Body of pancreas (tissue), 4 donors: ENCODE data around the gene SLC23A2. TPM values are rescaled to one million over a fixed set of nuclear protein-coding genes. Genes with fewer than 3 reads are reported as not detected.

Source experiments
- ATAC-seq: fragments of 150-250 bp; one replicate; pipeline ENCODE4 v1.9.1; 2016
- DNase-seq, 4 donors: peaks; one replicate each; pipeline ENCODE4 v3.0.0-alpha.2; 2019
- H3K27ac ChIP-seq, 4 donors: fragments of 200-600 bp; sonication (generic); 1 replicate in 3 of 4; 2 replicates in 1 of 4; pipeline versions ENCODE4 v1.5.1 to v1.6.1; 2016 to 2019; ENCODE audit warnings: mild to moderate bottlenecking in 1 of 4, mixed read lengths in 1 of 4, moderate library complexity in 1 of 4
- H3K27me3 ChIP-seq, 2 donors: fragments of 200-600 bp; sonication (generic); one replicate each; pipeline ENCODE4 v1.6.0; 2016; ENCODE audit warnings: mild to moderate bottlenecking in 1 of 2
- H3K36me3 ChIP-seq, 2 donors: fragments of 200-600 bp; sonication (generic); replicated peaks in 1 of 2; 2 replicates each; pipeline ENCODE4 v1.5.1; 2016; ENCODE audit warnings: low read depth in 2 of 2; ENCODE audit not compliant: insufficient read depth in 1 of 2
- H3K4me1 ChIP-seq: fragments of 200-600 bp; sonication (generic); one replicate; pipeline ENCODE4 v1.6.0; 2016
- H3K4me3 ChIP-seq, 2 donors: fragments of 200-600 bp; sonication (generic); 1 replicate in 1 of 2; 2 replicates in 1 of 2; pipeline ENCODE4 v1.5.1; 2016 to 2019
- H3K9me3 ChIP-seq, 3 donors: fragments of 200-600 bp; sonication (generic); 1 replicate in 2 of 3; 2 replicates in 1 of 3; pipeline ENCODE4 v1.5.1; 2016
- CTCF ChIP-seq, 7 experiments: fragments of 450-650 bp in 4 of 7; fragments of 200-600 bp in 3 of 7; sonication (generic) in 3 of 7; IDR thresholded peaks; one replicate each; pipeline ENCODE4 v1.5.1; 2016 to 2019; ENCODE audit warnings: antibody characterized with exemption in 7 of 7
- POLR2A ChIP-seq, 3 donors: fragments of 450-650 bp; IDR thresholded peaks; one replicate each; pipeline ENCODE4 v1.6.1; 2016; ENCODE audit warnings: antibody characterized with exemption in 3 of 3, mild to moderate bottlenecking in 2 of 3
- WGBS, 2 donors: methylation state at CpG; one replicate each; pipeline ENCODE4 v1.1.5; 2017; 5-methylcytosine and 5-hydroxymethylcytosine counted together
- intact Hi-C: fragments of 100-400 bp; cut with DNase I; formaldehyde crosslinking; loops from one replicate; pipeline ENCODE4 v1.15.1; 2023
- total RNA-seq, 2 donors: library from RNA; depleted of rRNA; stranded (reverse); fragments of >200 nt; gene quantifications; one replicate each; pipeline ENCODE4 v1.1.0, GENCODE V29; 2016

The SLC23A2 gene
- total RNA-seq, 2 donors from 2014 or later, result 12.2 TPM

GRCh38 chr20:4957939-4958362 lies 43.4 kb downstream of the SLC23A2 start:
- no peak for DNase-seq
- H3K4me1 ChIP-seq, result no peaks in the 10 kb centered on the region
- no peak for TF ChIP-seq CTCF (IDR thresholded peaks at IDR 0.05)
- no peak for TF ChIP-seq POLR2A (IDR thresholded peaks at IDR 0.05)
- no peak overlapping the region for H3K27ac ChIP-seq
- H3K36me3 ChIP-seq, result no peaks in the 10 kb centered on the region
- WGBS, 2 donors, result 90% methylated on average over 1 to 2 of the region's 2 CpGs
- no peak for ATAC-seq
- H3K4me3 ChIP-seq, result no peak overlapping the region
- H3K9me3 ChIP-seq, result no peaks in the 10 kb centered on the region
- intact Hi-C loops, result no loop called here
- H3K27me3 ChIP-seq, result no peaks in the 10 kb centered on the region

- intact Hi-C loops, result no loop called here
Measured at GRCh38 chr20:4957187-4957586, 44.1 kb downstream of the SLC23A2 start.

GRCh38 chr20:4956200-4956810 lies 45.0 kb downstream of the SLC23A2 start:
- ATAC-seq, result no peak

More at GRCh38 chr20:4957187-4957586, 44.1 kb downstream of the SLC23A2 start:
- Histone ChIP-seq H3K9me3 (no peaks in the 10 kb centered on the region), H3K36me3 (no peaks in the 10 kb centered on the region), H3K27ac (no peak overlapping the region), H3K4me1 (no peaks in the 10 kb centered on the region), H3K4me3 (no peak overlapping the region), H3K27me3 (no peaks in the 10 kb centered on the region)
- DNase-seq, result no peak
- TF ChIP-seq CTCF (IDR thresholded peaks at IDR 0.05) (no peak), POLR2A (IDR thresholded peaks at IDR 0.05) (no peak)
- WGBS, 2 donors, result 77 to 80% methylated on average over 2 of the region's 2 CpGs
- no peak for ATAC-seq

GRCh38 chr20:4953881-4954280 lies 47.4 kb downstream of the SLC23A2 start:
- peaks cover 4% of the 10 kb centered on the region for H3K4me1 ChIP-seq
- no peak for TF ChIP-seq CTCF (IDR thresholded peaks at IDR 0.05)
- no peak for TF ChIP-seq POLR2A (IDR thresholded peaks at IDR 0.05)
- no peak overlapping the region for H3K27ac ChIP-seq
- DNase-seq (no peak), ATAC-seq (no peak)
- H3K4me3 ChIP-seq, result no peak overlapping the region
- H3K36me3 ChIP-seq, result no peaks in the 10 kb centered on the region
- no peaks in the 10 kb centered on the region for H3K27me3 ChIP-seq
- intact Hi-C loops, result no loop called here
- no peaks in the 10 kb centered on the region for H3K9me3 ChIP-seq

More at GRCh38 chr20:4956200-4956810, 45.0 kb downstream of the SLC23A2 start:
- H3K27me3 ChIP-seq, result no peaks in the 10 kb centered on the region
- no peaks in the 10 kb centered on the region for H3K36me3 ChIP-seq
- no peak for DNase-seq
- WGBS, 2 donors, result 54 to 62% methylated on average over 3 of the region's 3 CpGs
- intact Hi-C loops, result no loop called here
- no peaks in the 10 kb centered on the region for H3K4me1 ChIP-seq
- TF ChIP-seq POLR2A (IDR thresholded peaks at IDR 0.05) (no peak), CTCF (IDR thresholded peaks at IDR 0.05) (peak; percentile 54 to 84 (median 73))
- no peaks in the 10 kb centered on the region for H3K9me3 ChIP-seq
- no peak overlapping the region for H3K27ac ChIP-seq
- no peak overlapping the region for H3K4me3 ChIP-seq

- Histone ChIP-seq H3K9me3 (no peaks in the 10 kb centered on the region), H3K4me1 (peaks cover 4% of the 10 kb centered on the region), H3K27ac (no peak overlapping the region), H3K4me3 (no peak overlapping the region), H3K27me3 (no peaks in the 10 kb centered on the region), H3K36me3 (no peaks in the 10 kb centered on the region)
- DNase-seq (no peak), ATAC-seq (no peak)
- TF ChIP-seq CTCF (IDR thresholded peaks at IDR 0.05), result no peak
- TF ChIP-seq POLR2A (IDR thresholded peaks at IDR 0.05), result no peak
- 71 to 100% methylated on average over 1 of the region's 1 CpG for WGBS, 2 donors
- intact Hi-C loops, result no loop called here
Measured at GRCh38 chr20:4952229-4952628, 49.1 kb downstream of the SLC23A2 start.
